Measurements from ENCODE around the gene SHB.
"Not testable (repeated sequence)": the region's sequence is repeated elsewhere in the genome, so short reads cannot be mapped to it uniquely, and the experiment has no call there.

The SHB gene

GRCh38 chr9:37899041-37899440, 170.0 kb downstream of the SHB start:
- Histone ChIP-seq H3K4me3 (no peak overlapping the region), H3K27ac (no peak overlapping the region)
- DNase-seq (ENCODE audit: low spot score): no peak
- no peak for TF ChIP-seq CTCF (IDR thresholded peaks at IDR 0.05)

- TF ChIP-seq CTCF (IDR thresholded peaks at IDR 0.05): no peak
Measured at GRCh38 chr9:37897665-37898064, 171.4 kb downstream of the SHB start.

GRCh38 chr9:37892063-37892462, 177.0 kb downstream of the SHB start:
- Histone ChIP-seq H3K4me3 (no peak overlapping the region), H3K27ac (no peak overlapping the region)
- no peak for TF ChIP-seq CTCF (IDR thresholded peaks at IDR 0.05)
- no peak for DNase-seq (ENCODE audit: low spot score)

More at GRCh38 chr9:37897665-37898064, 171.4 kb downstream of the SHB start:
- no peak for DNase-seq (ENCODE audit: low spot score)
- Histone ChIP-seq H3K4me3 (no peak overlapping the region), H3K27ac (no peak overlapping the region)

GRCh38 chr9:37891042-37891441, 178.0 kb downstream of the SHB start:
- not testable (repeated sequence) for H3K27ac ChIP-seq; H3K4me3 ChIP-seq; DNase-seq (ENCODE audit: low spot score)

GRCh38 chr9:37889536-37889935, 179.5 kb downstream of the SHB start:
- Histone ChIP-seq H3K4me3 (no peak overlapping the region), H3K27ac (no peak overlapping the region)
- DNase-seq (ENCODE audit: low spot score): no peak
- no peak for TF ChIP-seq CTCF (IDR thresholded peaks at IDR 0.05)

- H3K4me3 ChIP-seq; DNase-seq (ENCODE audit: low spot score); H3K27ac ChIP-seq: not testable (repeated sequence)
Measured at GRCh38 chr9:37887977-37888583, 180.9 kb downstream of the SHB start.

GRCh38 chr9:37880916-37881479, 188.0 kb downstream of the SHB start:
- Histone ChIP-seq H3K27ac (no peak overlapping the region), H3K4me3 (no peak overlapping the region)
- no peak for DNase-seq (ENCODE audit: low spot score)
- no peak for TF ChIP-seq CTCF (IDR thresholded peaks at IDR 0.05)

GRCh38 chr9:37876376-37876775, 192.7 kb downstream of the SHB start:
- no peak for DNase-seq (ENCODE audit: low spot score)
- TF ChIP-seq CTCF (IDR thresholded peaks at IDR 0.05): no peak

More at GRCh38 chr9:37876376-37876775, 192.7 kb downstream of the SHB start:
- no peak overlapping the region for H3K4me3 ChIP-seq
- no peak overlapping the region for H3K27ac ChIP-seq
